ENCODE results near the gene ZCCHC2.

ZCCHC2 gene

DNA sequence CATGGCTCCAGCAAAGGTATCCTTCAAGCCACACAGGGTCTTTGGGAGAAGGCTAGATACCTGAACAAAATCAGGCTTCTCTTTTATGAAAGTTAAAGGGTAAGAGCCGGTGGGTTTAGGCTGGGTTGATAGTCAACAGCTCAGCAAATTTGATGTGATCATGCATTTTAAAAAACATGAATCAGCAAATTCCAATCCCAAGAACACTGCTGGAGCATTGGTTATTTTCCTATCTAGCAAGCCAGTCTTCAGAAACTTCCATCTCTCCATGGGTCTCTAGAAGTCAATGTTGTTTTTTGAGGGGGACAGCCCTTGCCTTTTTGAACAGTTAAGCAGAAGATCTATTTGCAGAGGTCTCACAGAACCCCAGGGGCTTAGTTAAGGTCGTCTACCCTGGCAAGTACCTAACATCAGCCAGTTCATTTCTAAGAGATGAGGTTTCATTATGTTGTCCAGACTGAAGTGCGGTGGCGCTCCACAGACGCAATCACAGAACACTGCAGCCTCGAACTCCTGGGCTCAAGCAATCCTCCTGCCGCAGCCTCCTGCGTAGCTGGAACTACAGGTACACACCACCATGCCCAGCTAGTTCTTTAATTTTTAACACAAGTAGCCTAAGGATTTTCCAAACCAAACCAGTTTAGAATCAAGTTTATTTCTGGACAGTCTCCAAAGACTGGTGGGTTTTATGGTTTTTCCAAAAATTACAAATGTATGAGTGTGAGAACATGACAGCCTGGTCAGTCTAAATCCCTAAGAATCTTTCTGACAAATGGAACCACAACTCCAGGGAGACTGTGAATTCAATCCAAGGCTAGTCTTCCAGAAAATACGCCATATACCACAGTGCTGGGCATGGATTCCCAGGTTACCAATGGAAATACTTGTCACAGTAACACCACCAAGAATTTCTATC, 4.1 kb upstream of the ZCCHC2 start:
- Histone ChIP-seq H3K4me1 (ENCODE audit: control insufficient read depth, insufficient read depth, low read depth, low read length) (no peaks in the 10 kb centered on the region), H2AK5ac (ENCODE audit: low read length, severe bottlenecking) (no peak overlapping the region), H3K36me3 (ENCODE audit: control insufficient read depth in 1 of 2, insufficient read depth in 2 of 2, low read depth in 1 of 2, low read length in 2 of 2) (peaks cover 0 to 4% of the 10 kb centered on the region in 2 experiments), H3K79me1 (replicated peaks; ENCODE audit: low read length, poor library complexity, severe bottlenecking) (peaks cover 8% of the 10 kb centered on the region), H2BK5ac (ENCODE audit: low read depth, low read length, poor library complexity, severe bottlenecking) (no peak overlapping the region), H4K91ac (ENCODE audit: low read length) (no peak overlapping the region), H3K9me3 (ENCODE audit: control insufficient read depth, low read length) (peaks cover 24% of the 10 kb centered on the region), H3K4ac (ENCODE audit: low read depth in 1 of 2, low read length in 2 of 2) (no peak overlapping the region), H3K9ac (ENCODE audit: low read length) (no peak overlapping the region), H3K4me2 (ENCODE audit: low read length, poor library complexity, severe bottlenecking) (no peak overlapping the region), H3K23ac (ENCODE audit: low read length in 2 of 2) (no peak overlapping the region), H2AFZ (ENCODE audit: low read depth, low read length) (no peak overlapping the region), H3K4me3 (ENCODE audit: insufficient read depth in 1 of 2, low read depth in 1 of 2, low read length in 2 of 2) (no peak overlapping the region), H2BK12ac (ENCODE audit: low read length in 2 of 2) (no peak overlapping the region), H3K27ac (ENCODE audit: low read length, poor library complexity, severe bottlenecking) (no peak overlapping the region), H2BK120ac (ENCODE audit: low read depth, low read length) (no peak overlapping the region), H4K8ac (ENCODE audit: low read length) (no peak overlapping the region), H3K14ac (ENCODE audit: low read length in 2 of 2) (no peak overlapping the region), H3K27me3 (ENCODE audit: control insufficient read depth in 1 of 2, insufficient read depth in 1 of 2, low read length in 2 of 2) (no peaks in the 10 kb centered on the region), H2BK15ac (ENCODE audit: low read depth, poor library complexity, severe bottlenecking) (no peak overlapping the region), H3K18ac (ENCODE audit: low read depth in 1 of 2, low read length in 2 of 2) (no peak overlapping the region)
- no peak for DNase-seq
- WGBS = 86% methylated on average over 8 of the region's 9 CpGs

DNA sequence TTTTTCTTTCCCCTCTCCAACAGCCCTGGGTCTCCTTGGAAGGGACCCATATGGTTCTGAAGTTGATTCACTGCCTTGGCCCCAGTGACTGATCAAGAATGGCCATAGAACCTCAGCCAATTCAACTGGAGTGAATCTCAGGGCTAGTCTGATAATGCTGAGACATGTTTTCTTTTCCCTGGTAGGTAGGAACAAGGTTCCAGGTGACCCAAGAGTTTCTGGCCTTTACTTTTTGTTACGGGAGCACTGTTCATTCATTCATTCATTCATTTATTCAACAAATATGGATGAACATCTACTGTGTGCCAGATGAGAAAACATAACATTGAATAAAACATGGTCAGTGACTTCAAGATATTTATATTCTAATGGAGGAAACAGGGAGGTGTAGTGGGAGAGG, 3.1 kb upstream of the ZCCHC2 start:
- Histone ChIP-seq H3K9ac (ENCODE audit: low read length) (no peak overlapping the region), H3K23ac (ENCODE audit: low read length in 2 of 2) (no peak overlapping the region), H3K27ac (ENCODE audit: low read length, poor library complexity, severe bottlenecking) (no peak overlapping the region), H3K9me3 (ENCODE audit: control insufficient read depth, low read length) (peaks cover 14% of the 10 kb centered on the region), H4K8ac (ENCODE audit: low read length) (no peak overlapping the region), H4K91ac (ENCODE audit: low read length) (no peak overlapping the region), H2AK5ac (ENCODE audit: low read length, severe bottlenecking) (no peak overlapping the region), H3K27me3 (ENCODE audit: control insufficient read depth in 1 of 2, insufficient read depth in 1 of 2, low read length in 2 of 2) (no peaks in the 10 kb centered on the region), H3K4ac (ENCODE audit: low read depth in 1 of 2, low read length in 2 of 2) (no peak overlapping the region), H3K4me1 (ENCODE audit: control insufficient read depth, insufficient read depth, low read depth, low read length) (no peaks in the 10 kb centered on the region), H2BK15ac (ENCODE audit: low read depth, poor library complexity, severe bottlenecking) (no peak overlapping the region), H3K79me1 (replicated peaks; ENCODE audit: low read length, poor library complexity, severe bottlenecking) (peaks cover 8% of the 10 kb centered on the region), H2BK120ac (ENCODE audit: low read depth, low read length) (no peak overlapping the region), H3K18ac (ENCODE audit: low read depth in 1 of 2, low read length in 2 of 2) (no peak overlapping the region), H3K14ac (ENCODE audit: low read length in 2 of 2) (no peak overlapping the region), H2AFZ (ENCODE audit: low read depth, low read length) (no peak overlapping the region), H2BK5ac (ENCODE audit: low read depth, low read length, poor library complexity, severe bottlenecking) (no peak overlapping the region), H3K36me3 (ENCODE audit: control insufficient read depth in 1 of 2, insufficient read depth in 2 of 2, low read depth in 1 of 2, low read length in 2 of 2) (peaks cover 0 to 4% of the 10 kb centered on the region in 2 experiments), H2BK12ac (ENCODE audit: low read length in 2 of 2) (no peak overlapping the region), H3K4me2 (ENCODE audit: low read length, poor library complexity, severe bottlenecking) (no peak overlapping the region), H3K4me3 (ENCODE audit: insufficient read depth in 1 of 2, low read depth in 1 of 2, low read length in 2 of 2) (no peak overlapping the region)
- no peak for DNase-seq
- no CpG with 5 or more reads among the region's 1 CpG for WGBS

DNA sequence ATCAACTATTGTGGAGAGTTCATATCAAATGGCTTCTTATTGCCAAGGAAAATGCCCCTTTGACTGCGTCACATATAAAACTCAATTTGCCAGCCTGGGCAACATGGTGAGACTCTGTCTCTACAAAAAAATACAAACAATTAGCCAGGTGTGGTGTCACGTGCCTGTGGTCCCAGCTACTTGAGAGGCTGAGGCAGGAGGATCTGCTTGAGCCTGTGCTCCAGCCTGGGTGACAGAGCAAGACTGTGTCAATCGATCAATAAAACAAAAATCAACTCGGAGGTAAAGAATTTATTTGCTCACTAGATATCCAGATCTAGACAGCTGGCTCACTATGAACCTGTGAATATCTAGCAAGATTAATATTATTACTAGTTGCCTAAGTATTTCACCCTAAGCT, 1.7 kb upstream of the ZCCHC2 start:
- Histone ChIP-seq H3K4me1 (ENCODE audit: control insufficient read depth, insufficient read depth, low read depth, low read length) (peaks cover 2% of the 10 kb centered on the region), H3K23ac (ENCODE audit: low read length in 2 of 2) (no peak overlapping the region), H3K14ac (ENCODE audit: low read length in 2 of 2) (no peak overlapping the region), H2BK120ac (ENCODE audit: low read depth, low read length) (no peak overlapping the region), H3K27me3 (ENCODE audit: control insufficient read depth in 1 of 2, insufficient read depth in 1 of 2, low read length in 2 of 2) (no peaks in the 10 kb centered on the region), H3K4ac (ENCODE audit: low read depth in 1 of 2, low read length in 2 of 2) (no peak overlapping the region), H2AFZ (ENCODE audit: low read depth, low read length) (no peak overlapping the region), H3K4me3 (ENCODE audit: insufficient read depth in 1 of 2, low read depth in 1 of 2, low read length in 2 of 2) (peak overlapping the region in 1 of 2 experiments; percentile 87), H2BK12ac (ENCODE audit: low read length in 2 of 2) (no peak overlapping the region), H3K27ac (ENCODE audit: low read length, poor library complexity, severe bottlenecking) (no peak overlapping the region), H4K91ac (ENCODE audit: low read length) (no peak overlapping the region), H3K79me1 (replicated peaks; ENCODE audit: low read length, poor library complexity, severe bottlenecking) (peaks cover 10% of the 10 kb centered on the region), H3K4me2 (ENCODE audit: low read length, poor library complexity, severe bottlenecking) (no peak overlapping the region), H4K8ac (ENCODE audit: low read length) (no peak overlapping the region), H3K9me3 (ENCODE audit: control insufficient read depth, low read length) (peaks cover 3% of the 10 kb centered on the region), H2BK15ac (ENCODE audit: low read depth, poor library complexity, severe bottlenecking) (no peak overlapping the region), H3K9ac (ENCODE audit: low read length) (peak overlapping the region; percentile 93), H3K18ac (ENCODE audit: low read depth in 1 of 2, low read length in 2 of 2) (no peak overlapping the region), H2AK5ac (ENCODE audit: low read length, severe bottlenecking) (no peak overlapping the region), H3K36me3 (ENCODE audit: control insufficient read depth in 1 of 2, insufficient read depth in 2 of 2, low read depth in 1 of 2, low read length in 2 of 2) (peaks cover 0 to 4% of the 10 kb centered on the region in 2 experiments), H2BK5ac (ENCODE audit: low read depth, low read length, poor library complexity, severe bottlenecking) (no peak overlapping the region)
- 94% methylated on average over 2 of the region's 4 CpGs for WGBS
- DNase-seq = no peak

DNA sequence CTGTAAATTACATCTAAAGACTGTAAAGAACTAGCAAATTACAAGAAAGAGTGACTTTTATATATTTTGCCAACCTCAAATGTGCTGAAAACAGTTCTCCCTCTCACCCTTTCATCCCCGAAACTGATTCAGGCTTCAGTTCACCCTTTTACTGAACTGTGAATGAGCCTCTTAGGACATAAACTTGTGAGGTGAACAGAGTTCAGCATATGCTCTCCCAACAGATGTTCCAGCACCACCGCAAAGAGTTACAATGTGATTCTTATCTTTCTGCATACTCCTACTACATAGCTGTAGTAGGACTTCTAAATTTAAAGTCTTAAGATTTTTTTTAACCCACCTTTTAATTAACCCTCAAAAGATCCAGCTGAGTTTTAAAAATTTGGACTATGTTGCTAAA, 1.2 kb upstream of the ZCCHC2 start:
- Histone ChIP-seq H3K18ac (ENCODE audit: low read depth in 1 of 2, low read length in 2 of 2) (no peak overlapping the region), H3K79me1 (replicated peaks; ENCODE audit: low read length, poor library complexity, severe bottlenecking) (peaks cover 10% of the 10 kb centered on the region), H2BK120ac (ENCODE audit: low read depth, low read length) (no peak overlapping the region), H4K91ac (ENCODE audit: low read length) (no peak overlapping the region), H3K9ac (ENCODE audit: low read length) (peak overlapping the region; percentile 93), H3K4me1 (ENCODE audit: control insufficient read depth, insufficient read depth, low read depth, low read length) (peaks cover 2% of the 10 kb centered on the region), H3K9me3 (ENCODE audit: control insufficient read depth, low read length) (no peaks in the 10 kb centered on the region), H3K27ac (ENCODE audit: low read length, poor library complexity, severe bottlenecking) (no peak overlapping the region), H2BK5ac (ENCODE audit: low read depth, low read length, poor library complexity, severe bottlenecking) (no peak overlapping the region), H2AK5ac (ENCODE audit: low read length, severe bottlenecking) (no peak overlapping the region), H2BK15ac (ENCODE audit: low read depth, poor library complexity, severe bottlenecking) (no peak overlapping the region), H4K8ac (ENCODE audit: low read length) (no peak overlapping the region), H3K36me3 (ENCODE audit: control insufficient read depth in 1 of 2, insufficient read depth in 2 of 2, low read depth in 1 of 2, low read length in 2 of 2) (peaks cover 0 to 4% of the 10 kb centered on the region in 2 experiments), H3K14ac (ENCODE audit: low read length in 2 of 2) (no peak overlapping the region), H3K4me2 (ENCODE audit: low read length, poor library complexity, severe bottlenecking) (no peak overlapping the region), H2BK12ac (ENCODE audit: low read length in 2 of 2) (no peak overlapping the region), H3K4ac (ENCODE audit: low read depth in 1 of 2, low read length in 2 of 2) (no peak overlapping the region), H3K23ac (ENCODE audit: low read length in 2 of 2) (no peak overlapping the region), H3K27me3 (ENCODE audit: control insufficient read depth in 1 of 2, insufficient read depth in 1 of 2, low read length in 2 of 2) (no peaks in the 10 kb centered on the region), H3K4me3 (ENCODE audit: insufficient read depth in 1 of 2, low read depth in 1 of 2, low read length in 2 of 2) (peak overlapping the region in 1 of 2 experiments; percentile 87), H2AFZ (ENCODE audit: low read depth, low read length) (no peak overlapping the region)
- DNase-seq = peak; percentile 49
- whole genome bisulfite sequencing = 89% methylated on average over 1 of the region's 2 CpGs

Data from mesenchymal stem cell (in vitro differentiated cells and primary cell).